Esophagus muscularis mucosa (tissue), 4 donors: ENCODE data around the gene UGGT1. TPM values are rescaled to one million over a fixed set of nuclear protein-coding genes. Genes with fewer than 3 reads are reported as not detected.
"Not testable (repeated sequence)": the region's sequence is repeated elsewhere in the genome, so short reads cannot be mapped to it uniquely, and the experiment has no call there.

Experiments used
- DNase-seq: peaks from one replicate; pipeline ENCODE4 v3.0.0-alpha.2; 2017; ENCODE audit errors: extremely low spot score
- H3K27ac ChIP-seq, 4 donors: fragments of 200-600 bp; sonication (generic); replicated peaks in 1 of 4; 1 replicate in 3 of 4; 2 replicates in 1 of 4; pipeline ENCODE4 v1.5.1; 2016 to 2019; ENCODE audit warnings: mild to moderate bottlenecking in 1 of 4
- H3K27me3 ChIP-seq, 4 donors: fragments of 200-600 bp; sonication (generic); one replicate each; pipeline versions ENCODE4 v1.5.1 to v1.6.0; 2016 to 2019
- H3K36me3 ChIP-seq, 4 donors: fragments of 200-600 bp; sonication (generic); one replicate each; pipeline ENCODE4 v1.5.1; 2016 to 2019
- H3K4me1 ChIP-seq, 4 donors: fragments of 200-600 bp; sonication (generic); one replicate each; pipeline ENCODE4 v1.5.1; 2016 to 2019
- H3K4me3 ChIP-seq, 4 donors: fragments of 200-600 bp; sonication (generic); 1 replicate in 2 of 4; 2 replicates in 2 of 4; pipeline ENCODE4 v1.5.1; 2016 to 2019; ENCODE audit warnings: mild to moderate bottlenecking in 4 of 4, moderate library complexity in 1 of 4
- H3K9me3 ChIP-seq, 4 donors: fragments of 200-600 bp; sonication (generic); 1 replicate in 3 of 4; 2 replicates in 1 of 4; pipeline ENCODE4 v1.5.1; 2016 to 2019
- EP300 ChIP-seq: sonication (generic); formaldehyde crosslinking; IDR thresholded peaks from one replicate; pipeline ENCODE4 v1.6.1; 2017; ENCODE audit warnings: antibody characterized with exemption
- POLR2A ChIP-seq: fragments of 450-650 bp; IDR thresholded peaks from one replicate; pipeline ENCODE4 v1.6.1; 2017; ENCODE audit warnings: antibody characterized with exemption, moderate library complexity, mild to moderate bottlenecking, low read depth
- POLR2AphosphoS5 ChIP-seq, 2 donors: sonication (generic); formaldehyde crosslinking; IDR thresholded peaks; one replicate each; pipeline ENCODE4 v1.6.1; 2017; ENCODE audit warnings: antibody characterized with exemption in 2 of 2
- WGBS: methylation state at CpG from one replicate; pipeline ENCODE4 v1.1.5; 2018; 5-methylcytosine and 5-hydroxymethylcytosine counted together
- intact Hi-C: fragments of 100-400 bp; cut with DNase I; formaldehyde crosslinking; loops from one replicate; pipeline ENCODE4 v1.15.1; 2023
- total RNA-seq, 4 donors: library from RNA; depleted of rRNA; stranded (reverse); fragments of >200 nt; gene quantifications; one replicate each; pipeline versions ENCODE4 v1.1.0 to v1.2.1, GENCODE V29; 2016
- TF ChIP-seq, protein P1 (sequence below), 3 experiments: fragments of 200-600 bp in 2 of 3; fragments of 450-650 bp in 1 of 3; sonication (generic) in 2 of 3; IDR thresholded peaks; one replicate each; pipeline ENCODE4 v1.5.1; 2017 to 2019; ENCODE audit warnings: antibody characterized with exemption in 3 of 3, mild to moderate bottlenecking in 2 of 3, moderate library complexity in 1 of 3

The UGGT1 gene
- total RNA-seq, 4 donors from 2014 or later = 27.0 to 32.4 (median 27.6) TPM

DNA sequence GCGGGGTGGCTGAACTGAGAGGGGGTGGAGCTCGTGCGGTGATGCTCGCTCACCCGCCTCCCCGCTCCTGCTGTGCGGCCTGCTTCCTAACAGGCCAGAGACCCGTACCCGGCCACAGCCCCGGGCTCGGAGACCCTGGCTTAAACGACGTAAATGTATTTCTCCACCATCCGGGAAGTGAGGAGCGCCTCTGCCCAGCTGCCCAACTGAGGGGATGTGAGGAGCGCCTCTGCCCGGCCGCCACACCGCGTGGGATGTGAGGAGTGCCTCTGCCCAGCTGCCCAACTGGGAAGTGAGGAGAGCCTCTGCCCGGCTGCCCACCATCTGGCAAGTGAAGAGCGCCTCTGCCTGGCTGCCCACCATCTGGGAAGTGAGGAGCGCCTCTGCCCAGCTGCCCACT lies 117.0 kb downstream of the UGGT1 start:
- intact Hi-C loops = no loop called here
- H3K9me3 ChIP-seq = peaks cover 0 to 4% (median 0%) of the 10 kb centered on the region in 4 donors
- H3K4me1 ChIP-seq = no peaks in the 10 kb centered on the region
- no peaks in the 10 kb centered on the region for H3K36me3 ChIP-seq
- H3K27ac ChIP-seq = no peak overlapping the region
- DNase-seq = no peak
- H3K27me3 ChIP-seq = no peaks in the 10 kb centered on the region
- TF ChIP-seq POLR2AphosphoS5 (IDR thresholded peaks at IDR 0.05) = no peak
- TF ChIP-seq, protein P1, sequence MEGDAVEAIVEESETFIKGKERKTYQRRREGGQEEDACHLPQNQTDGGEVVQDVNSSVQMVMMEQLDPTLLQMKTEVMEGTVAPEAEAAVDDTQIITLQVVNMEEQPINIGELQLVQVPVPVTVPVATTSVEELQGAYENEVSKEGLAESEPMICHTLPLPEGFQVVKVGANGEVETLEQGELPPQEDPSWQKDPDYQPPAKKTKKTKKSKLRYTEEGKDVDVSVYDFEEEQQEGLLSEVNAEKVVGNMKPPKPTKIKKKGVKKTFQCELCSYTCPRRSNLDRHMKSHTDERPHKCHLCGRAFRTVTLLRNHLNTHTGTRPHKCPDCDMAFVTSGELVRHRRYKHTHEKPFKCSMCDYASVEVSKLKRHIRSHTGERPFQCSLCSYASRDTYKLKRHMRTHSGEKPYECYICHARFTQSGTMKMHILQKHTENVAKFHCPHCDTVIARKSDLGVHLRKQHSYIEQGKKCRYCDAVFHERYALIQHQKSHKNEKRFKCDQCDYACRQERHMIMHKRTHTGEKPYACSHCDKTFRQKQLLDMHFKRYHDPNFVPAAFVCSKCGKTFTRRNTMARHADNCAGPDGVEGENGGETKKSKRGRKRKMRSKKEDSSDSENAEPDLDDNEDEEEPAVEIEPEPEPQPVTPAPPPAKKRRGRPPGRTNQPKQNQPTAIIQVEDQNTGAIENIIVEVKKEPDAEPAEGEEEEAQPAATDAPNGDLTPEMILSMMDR (IDR thresholded peaks at IDR 0.05) = no peak
- no peak for TF ChIP-seq POLR2A
- TF ChIP-seq EP300 = no peak
- 93% methylated on average over 20 of the region's 23 CpGs for WGBS
- H3K4me3 ChIP-seq = no peak overlapping the region

DNA sequence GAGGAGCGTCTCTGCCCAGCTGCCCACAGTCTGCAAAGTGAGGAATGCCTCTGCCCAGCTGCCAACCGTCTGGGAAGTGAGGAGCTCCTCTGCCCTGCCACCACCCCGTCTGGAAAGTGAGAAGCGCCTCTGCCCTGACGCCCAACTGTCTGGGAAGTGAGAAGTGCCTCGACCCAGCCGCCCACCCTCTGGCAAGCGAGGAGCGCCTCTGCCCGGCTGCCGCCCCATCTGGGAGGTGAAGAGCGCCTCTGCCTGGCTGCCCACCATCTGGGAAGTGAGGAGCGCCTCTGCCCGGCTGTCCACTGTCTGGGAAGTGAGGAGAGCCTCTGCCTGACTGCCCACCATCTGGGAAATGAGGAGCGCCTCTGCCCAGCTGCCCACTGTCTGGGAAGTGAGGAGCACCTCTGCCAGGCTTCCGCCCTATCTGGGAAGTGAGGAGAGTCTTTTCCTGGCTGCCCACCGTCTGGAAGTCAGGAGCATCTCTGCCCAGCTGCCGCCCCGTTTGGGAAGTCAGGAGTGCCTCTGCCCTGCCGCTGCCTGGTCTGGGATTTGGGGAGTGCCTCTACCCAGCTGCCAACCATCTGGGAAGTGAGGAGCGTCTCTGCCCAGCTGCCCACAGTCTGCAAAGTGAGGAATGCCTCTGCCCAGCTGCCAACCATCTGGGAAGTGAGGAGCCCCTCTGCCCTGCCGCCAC lies 117.8 kb downstream of the UGGT1 start:
- DNase-seq, intact Hi-C loops, H3K4me3 ChIP-seq, H3K9me3 ChIP-seq, H3K4me1 ChIP-seq, H3K36me3 ChIP-seq, H3K27me3 ChIP-seq, H3K27ac ChIP-seq: not testable (repeated sequence)
- 78% methylated on average over 5 of the region's 22 CpGs for WGBS

DNA sequence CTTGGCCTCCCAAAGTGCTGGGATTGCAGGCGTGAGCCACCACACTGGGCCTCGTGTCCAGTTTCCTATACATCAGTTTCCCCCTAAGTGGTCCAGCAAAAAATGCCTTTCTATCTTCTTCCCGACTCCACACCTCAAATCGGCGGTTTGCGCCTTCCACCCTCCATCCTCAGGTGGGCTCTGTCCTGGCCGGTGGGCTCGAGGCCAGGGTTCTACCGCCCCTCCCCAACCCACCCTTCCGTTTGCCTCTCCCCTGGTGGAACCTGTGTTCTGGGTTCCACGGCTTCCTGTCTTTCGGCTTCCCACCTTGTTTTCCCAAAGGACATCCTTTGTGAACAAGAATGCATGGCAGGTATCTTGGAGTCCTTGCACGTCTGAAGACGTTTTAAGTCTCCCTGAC lies 123.3 kb downstream of the UGGT1 start:
- H3K4me3 ChIP-seq = no peak overlapping the region
- H3K9me3 ChIP-seq = no peaks in the 10 kb centered on the region
- WGBS = 85% methylated on average over 14 of the region's 14 CpGs
- H3K36me3 ChIP-seq = no peaks in the 10 kb centered on the region
- no peaks in the 10 kb centered on the region for H3K4me1 ChIP-seq
- H3K27ac ChIP-seq = no peak overlapping the region
- intact Hi-C loops = no loop called here
- TF ChIP-seq POLR2A (no peak), EP300 (no peak)
- DNase-seq = no peak
- H3K27me3 ChIP-seq = no peaks in the 10 kb centered on the region

GRCh38 chr2:128214866-128215460 lies 124.0 kb downstream of the UGGT1 start:
- WGBS = 89% methylated on average over 13 of the region's 14 CpGs
- no peak for DNase-seq
- Histone ChIP-seq H3K4me3 (no peak overlapping the region), H3K27ac (no peak overlapping the region), H3K27me3 (no peaks in the 10 kb centered on the region), H3K4me1 (no peaks in the 10 kb centered on the region), H3K36me3 (no peaks in the 10 kb centered on the region), H3K9me3 (no peaks in the 10 kb centered on the region)
- TF ChIP-seq, protein P1 (IDR thresholded peaks at IDR 0.05) = no peak
- TF ChIP-seq POLR2AphosphoS5 (IDR thresholded peaks at IDR 0.05) (no peak), POLR2A (no peak)
- intact Hi-C loops = no loop called here

- intact Hi-C loops = no loop called here
- 84% methylated on average over 10 of the region's 10 CpGs for WGBS
- Histone ChIP-seq H3K4me3 (no peak overlapping the region), H3K4me1 (no peaks in the 10 kb centered on the region), H3K36me3 (no peaks in the 10 kb centered on the region), H3K27me3 (no peaks in the 10 kb centered on the region), H3K9me3 (no peaks in the 10 kb centered on the region), H3K27ac (no peak overlapping the region)
- no peak for DNase-seq
- TF ChIP-seq POLR2A = no peak
These were observed 125.1 kb downstream of the UGGT1 start for GRCh38 chr2:128215897-128216642.

DNA sequence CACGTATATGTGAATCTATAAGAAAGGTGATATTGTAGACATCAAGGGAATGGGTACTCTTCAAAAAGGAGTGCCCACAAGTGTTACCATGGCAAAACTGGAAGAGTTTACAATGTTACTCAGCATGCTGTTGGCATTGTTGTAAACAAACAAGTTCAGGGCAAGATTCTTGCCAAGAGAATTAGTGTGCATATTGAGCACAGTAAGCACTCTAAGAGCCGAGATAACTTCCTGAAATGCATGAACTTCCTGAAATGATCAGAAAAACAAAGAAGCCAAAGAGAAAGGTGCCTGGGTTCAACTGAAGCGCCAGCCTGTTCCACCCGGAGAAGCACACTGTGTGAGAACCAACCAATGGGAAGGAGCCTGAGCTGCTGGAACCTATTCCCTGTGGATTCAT lies 126.7 kb downstream of the UGGT1 start:
- intact Hi-C loops = no loop called here
- Histone ChIP-seq H3K4me3 (no peak overlapping the region), H3K9me3 (no peaks in the 10 kb centered on the region), H3K4me1 (no peaks in the 10 kb centered on the region), H3K27ac (no peak overlapping the region), H3K27me3 (no peaks in the 10 kb centered on the region), H3K36me3 (no peaks in the 10 kb centered on the region)
- 70% methylated on average over 4 of the region's 4 CpGs for WGBS
- TF ChIP-seq POLR2A (no peak), POLR2AphosphoS5 (IDR thresholded peaks at IDR 0.05) (no peak), EP300 (no peak)
- TF ChIP-seq, protein P1 (IDR thresholded peaks at IDR 0.05) = no peak
- DNase-seq = no peak
